OCI-M2 (cell line): ENCODE data around the gene ZNF683.
A peak's percentile ranks its signal among the peaks of the same experiment; 100 is the strongest.
"Not testable (repeated sequence)": the region's sequence is repeated elsewhere in the genome, so short reads cannot be mapped to it uniquely, and the experiment has no call there.

Experiments used
- DNase-seq: peaks from one replicate; lab custom pipeline; 2025; ENCODE audit not compliant: unreplicated experiment; lab: John Stamatoyannopoulos, UW

ZNF683 gene

GRCh38 chr1:26372611-26373010 is at the start of gene ZNF683:
Gene ZNF683 (minus strand): TSS chr1:26372750. CDS start chr1:26368571, 4,179 bp downstream.
- DNase-seq, result not testable (repeated sequence)

DNA sequence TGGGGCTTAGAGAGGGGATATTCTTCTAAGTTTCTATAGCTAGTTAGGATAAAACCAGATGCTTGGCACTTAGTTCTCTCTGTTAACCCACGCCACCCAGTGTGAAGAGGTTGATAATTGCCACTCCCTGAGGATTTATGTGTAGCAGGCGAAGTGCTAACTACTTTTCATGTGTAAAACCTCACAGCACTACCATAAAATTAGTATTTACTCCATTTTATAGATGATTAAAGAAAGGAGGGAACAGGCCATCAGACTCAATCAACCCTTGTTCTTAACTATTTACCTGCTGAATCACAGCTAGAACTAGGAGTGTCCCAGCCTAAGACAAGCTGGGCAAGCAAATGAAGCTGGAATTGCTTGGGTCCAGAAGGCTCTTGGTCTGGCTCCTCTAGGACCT is 46.9 kb upstream of the ZNF683 start:
- no peak for DNase-seq

DNA sequence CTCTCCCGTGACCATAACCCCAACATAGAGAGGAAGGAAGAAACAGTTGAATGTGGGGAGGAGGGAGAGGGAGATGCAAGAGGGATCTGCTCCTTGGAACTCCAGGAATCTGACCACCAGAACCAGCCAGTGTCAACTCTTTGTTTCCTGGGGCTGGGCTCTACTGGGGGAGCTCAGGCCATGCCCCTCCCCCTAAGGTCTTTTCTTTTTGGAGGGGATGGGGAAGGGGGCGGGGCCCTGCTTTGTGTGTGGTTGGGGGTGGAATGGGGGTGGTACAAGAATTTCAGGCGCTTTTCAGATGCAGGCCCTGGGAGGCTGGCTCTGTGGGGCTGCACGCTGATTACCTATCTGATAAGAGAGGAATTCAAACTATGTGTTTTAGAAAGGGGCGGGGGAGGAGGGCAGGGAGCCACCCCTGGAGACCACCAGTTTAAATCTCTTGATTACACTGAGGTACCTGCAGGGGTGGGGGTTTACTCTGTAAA is 46.4 kb upstream of the ZNF683 start:
- no peak for DNase-seq

- peak; percentile 22 for DNase-seq
Observed at GRCh38 chr1:26417111-26417759, 44.7 kb upstream of the ZNF683 start.

- no peak for DNase-seq
Observed at GRCh38 chr1:26413031-26413430, 40.5 kb upstream of the ZNF683 start.

DNA sequence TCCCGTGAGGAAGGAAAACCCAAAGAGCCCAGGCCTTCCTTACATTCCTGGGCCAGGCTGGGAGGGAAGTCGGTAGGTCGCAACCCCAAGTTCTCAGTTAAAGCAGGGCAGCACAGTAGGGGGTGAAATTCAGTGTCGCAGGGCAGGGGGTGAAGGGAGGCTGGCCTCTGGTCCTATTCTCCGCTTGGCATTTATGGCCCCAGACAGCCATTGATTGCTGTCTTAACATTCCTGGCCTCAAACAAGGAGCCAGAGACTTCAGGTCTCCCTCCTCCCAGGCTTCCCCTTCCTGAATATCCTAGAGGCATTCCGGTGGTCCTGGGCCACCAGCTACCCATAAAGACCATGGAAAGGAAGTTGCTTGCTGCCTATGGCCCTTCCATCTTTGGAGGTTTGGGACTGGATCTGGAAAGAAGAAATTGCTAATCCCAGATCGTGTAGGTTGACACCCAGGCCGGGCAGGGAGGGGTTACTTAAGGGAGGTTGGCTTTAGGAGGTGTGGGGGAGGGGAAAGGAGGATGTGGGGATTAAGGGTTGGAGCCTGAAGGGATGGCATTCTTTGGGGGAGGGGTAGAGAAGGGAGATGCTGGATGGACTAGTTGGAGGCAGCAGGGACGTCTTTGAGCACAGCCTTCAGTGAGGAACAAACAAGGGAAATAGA is 39.8 kb upstream of the ZNF683 start:
- DNase-seq, result no peak

DNA sequence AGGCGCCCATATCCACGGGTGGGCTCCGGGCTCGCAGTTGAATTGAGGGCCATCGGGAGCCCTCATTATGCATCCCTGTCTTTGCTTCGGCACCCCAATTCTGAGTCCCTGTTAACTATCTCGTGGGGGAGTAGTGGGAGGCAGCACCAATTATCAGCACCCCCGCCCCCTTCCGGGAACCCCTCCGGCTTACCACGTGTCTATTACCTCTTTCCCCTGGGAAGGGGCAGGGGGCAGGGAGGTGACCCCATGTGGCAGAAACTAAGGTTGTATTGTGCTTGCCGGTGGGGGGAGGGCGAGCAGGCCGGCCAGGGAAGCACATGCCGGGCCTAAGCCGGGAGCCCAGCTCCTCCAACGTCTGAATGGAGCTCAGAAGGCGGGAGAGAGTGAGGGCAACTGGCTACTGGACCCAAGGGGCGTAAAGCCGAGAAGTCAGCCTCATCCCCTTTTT is 39.1 kb upstream of the ZNF683 start:
- no peak for DNase-seq

DNA sequence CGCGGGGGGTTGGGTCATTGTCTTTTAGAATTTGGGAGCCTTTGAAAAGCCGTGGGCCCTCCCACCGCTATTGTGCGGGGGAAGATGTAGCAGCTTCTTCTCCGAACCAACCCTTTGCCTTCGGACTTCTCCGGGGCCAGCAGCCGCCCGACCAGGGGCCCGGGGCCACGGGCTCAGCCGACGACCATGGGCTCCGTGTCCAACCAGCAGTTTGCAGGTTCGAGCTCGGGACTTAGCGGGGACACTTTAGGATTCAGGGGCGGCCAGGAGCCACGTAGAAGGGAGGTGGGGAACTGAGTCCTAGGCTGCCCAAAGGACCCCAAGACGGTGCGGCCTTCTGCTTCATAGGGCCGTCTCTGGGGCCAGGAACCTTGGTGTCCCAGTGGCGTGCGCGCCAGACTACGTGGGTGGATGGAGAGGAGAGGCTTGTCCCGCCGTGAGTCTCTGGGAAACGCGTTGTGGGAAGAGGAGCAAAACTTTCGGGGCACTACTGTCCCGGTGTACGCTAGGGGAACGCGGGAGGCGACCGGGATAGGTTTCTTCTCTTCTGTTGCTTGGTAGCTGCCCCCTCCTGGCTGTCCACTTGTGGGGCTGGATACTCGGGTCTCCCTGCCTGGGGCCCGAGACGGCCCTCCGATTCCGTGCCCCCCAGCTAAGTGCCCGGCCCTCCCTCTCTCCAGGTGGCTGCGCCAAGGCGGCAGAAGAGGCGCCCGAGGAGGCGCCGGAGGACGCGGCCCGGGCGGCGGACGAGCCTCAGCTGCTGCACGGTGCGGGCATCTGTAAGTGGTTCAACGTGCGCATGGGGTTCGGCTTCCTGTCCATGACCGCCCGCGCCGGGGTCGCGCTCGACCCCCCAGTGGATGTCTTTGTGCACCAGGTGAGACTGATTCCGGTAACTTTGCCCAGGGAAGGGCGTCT is 38.4 kb upstream of the ZNF683 start, which contains the start of gene LIN28A:
Gene LIN28A (plus strand): TSS at position 112 of the 918 bp plus-strand sequence. CDS start 75 bp downstream, at position 187.
- DNase-seq, result no peak

- DNase-seq, result no peak
Observed at GRCh38 chr1:26409191-26409807, 36.7 kb upstream of the ZNF683 start.

- peak; percentile 57 for DNase-seq
Observed at GRCh38 chr1:26408604-26409003, 36.1 kb upstream of the ZNF683 start.

DNA sequence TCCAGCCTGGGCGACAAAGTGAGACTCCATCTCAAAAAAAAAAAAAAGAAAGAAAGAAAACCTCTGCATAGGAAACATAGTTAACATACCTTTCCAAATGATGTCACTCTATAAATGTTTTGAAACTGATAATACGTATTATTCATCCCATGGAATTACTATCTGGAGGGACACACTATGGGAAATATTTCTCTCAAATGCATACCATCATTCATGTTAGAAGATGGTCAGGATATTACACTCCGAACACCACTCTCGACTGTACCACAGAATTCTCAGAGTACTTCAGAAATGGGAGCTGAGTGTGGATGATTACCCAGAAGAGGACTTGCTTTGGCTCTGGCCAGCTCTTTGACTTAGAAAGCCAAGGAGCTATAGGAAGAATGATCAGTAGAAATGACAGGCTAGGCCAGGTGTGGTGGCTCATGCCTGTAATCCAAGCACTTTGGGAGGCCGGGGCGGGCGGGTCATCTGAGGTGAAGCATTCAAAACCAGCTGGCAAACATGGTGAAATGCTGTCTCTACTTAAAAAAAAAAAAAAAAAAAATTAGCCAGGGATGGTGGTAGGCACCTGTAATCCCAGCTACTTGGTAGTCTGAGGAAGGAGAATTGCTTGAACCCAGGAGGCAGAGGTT is 32.8 kb upstream of the ZNF683 start:
- DNase-seq, result no peak

- no peak for DNase-seq
Observed at GRCh38 chr1:26404641-26405040, 32.1 kb upstream of the ZNF683 start.

- no peak for DNase-seq
Observed at GRCh38 chr1:26403656-26404055, 31.1 kb upstream of the ZNF683 start.

DNA sequence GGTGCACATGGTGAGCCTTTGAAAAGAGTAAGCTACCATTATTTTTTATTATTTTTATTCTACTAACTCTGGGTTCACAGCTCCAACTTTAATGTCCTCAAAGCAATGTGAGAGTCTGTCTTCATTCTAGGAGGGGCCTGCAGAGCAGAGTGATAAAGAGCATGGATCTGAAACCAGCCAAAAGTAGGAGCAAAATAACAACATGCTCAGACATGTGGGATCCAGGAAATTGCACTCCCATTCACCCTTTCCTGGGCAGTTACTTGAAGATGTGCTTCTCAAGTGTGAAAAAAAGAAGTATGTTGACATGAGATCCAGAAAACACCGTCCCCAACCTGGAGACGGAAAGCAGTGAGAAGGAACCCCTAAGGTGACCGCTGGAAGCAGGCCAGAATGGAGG is 29.3 kb upstream of the ZNF683 start:
- DNase-seq, result no peak

GRCh38 chr1:26399034-26399433 is 26.5 kb upstream of the ZNF683 start:
- no peak for DNase-seq

DNA sequence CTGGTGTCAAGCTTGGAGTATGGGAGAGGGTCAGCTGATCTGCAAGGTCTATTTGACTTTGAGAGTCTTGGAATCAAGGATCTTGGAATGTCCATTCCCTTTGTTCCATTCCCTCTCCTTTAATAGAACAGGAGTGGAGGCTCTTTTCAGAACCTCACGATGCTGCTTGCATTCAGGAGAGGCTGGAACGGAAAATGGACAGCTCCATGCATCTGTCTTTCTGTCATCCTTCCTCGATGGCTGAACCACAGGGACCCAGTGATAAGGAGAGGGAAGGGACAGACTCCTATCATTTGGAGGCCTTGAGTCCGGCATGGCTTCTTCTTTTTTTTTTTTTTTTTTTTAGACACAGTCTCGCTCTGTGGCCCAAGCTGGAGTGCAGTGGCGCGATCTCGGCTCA is 23.2 kb upstream of the ZNF683 start:
- peak; percentile 5 for DNase-seq

DNA sequence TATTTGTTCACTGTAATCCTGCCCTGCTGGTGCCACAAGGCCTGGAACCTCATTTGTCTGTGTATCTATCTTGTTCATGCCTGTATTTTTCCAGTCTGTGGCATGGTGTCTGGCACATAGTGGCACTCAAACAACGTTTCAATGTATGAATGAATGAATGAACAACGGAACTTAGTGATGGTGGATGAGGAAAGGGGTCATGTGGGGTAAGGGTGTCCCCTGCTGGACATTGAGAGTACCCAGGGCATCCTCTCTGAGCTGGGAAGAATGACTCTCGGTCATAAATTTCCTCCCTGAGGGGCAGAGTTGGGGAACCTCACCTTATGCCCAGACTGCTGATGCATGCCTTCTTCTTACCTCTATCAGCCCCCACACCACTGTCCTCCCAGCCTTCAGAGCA is 18.9 kb upstream of the ZNF683 start:
- no peak for DNase-seq

GRCh38 chr1:26389604-26390247 is 17.2 kb upstream of the ZNF683 start:
- no peak for DNase-seq

- no peak for DNase-seq
Observed at GRCh38 chr1:26388791-26389445, 16.4 kb upstream of the ZNF683 start.
